Sigmoid colon (tissue), 4 donors: ENCODE results near the gene SUCLG1.

ENCODE experiments used
- EP300 ChIP-seq, 4 donors: sonication (generic); formaldehyde crosslinking; IDR thresholded peaks; one replicate each; pipeline ENCODE4 v1.6.1; 2017; ENCODE audit warnings: antibody characterized with exemption in 4 of 4
- POLR2A ChIP-seq, 2 donors: fragments of 450-650 bp; IDR thresholded peaks; one replicate each; pipeline ENCODE4 v1.6.1; 2016; ENCODE audit warnings: antibody characterized with exemption in 2 of 2, mild to moderate bottlenecking in 2 of 2, moderate library complexity in 2 of 2
- POLR2AphosphoS5 ChIP-seq, 4 donors: sonication (generic); formaldehyde crosslinking; IDR thresholded peaks; one replicate each; pipeline ENCODE4 v1.6.1; 2017; ENCODE audit warnings: antibody characterized with exemption in 4 of 4
- TF ChIP-seq, protein P1 (sequence below), 4 experiments: fragments of 450-650 bp in 3 of 4; fragments of 200-600 bp in 1 of 4; IDR thresholded peaks; one replicate each; pipeline ENCODE4 v1.5.1; 2016 to 2019; ENCODE audit warnings: antibody characterized with exemption in 4 of 4, mild to moderate bottlenecking in 3 of 4, moderate library complexity in 2 of 4

DNA sequence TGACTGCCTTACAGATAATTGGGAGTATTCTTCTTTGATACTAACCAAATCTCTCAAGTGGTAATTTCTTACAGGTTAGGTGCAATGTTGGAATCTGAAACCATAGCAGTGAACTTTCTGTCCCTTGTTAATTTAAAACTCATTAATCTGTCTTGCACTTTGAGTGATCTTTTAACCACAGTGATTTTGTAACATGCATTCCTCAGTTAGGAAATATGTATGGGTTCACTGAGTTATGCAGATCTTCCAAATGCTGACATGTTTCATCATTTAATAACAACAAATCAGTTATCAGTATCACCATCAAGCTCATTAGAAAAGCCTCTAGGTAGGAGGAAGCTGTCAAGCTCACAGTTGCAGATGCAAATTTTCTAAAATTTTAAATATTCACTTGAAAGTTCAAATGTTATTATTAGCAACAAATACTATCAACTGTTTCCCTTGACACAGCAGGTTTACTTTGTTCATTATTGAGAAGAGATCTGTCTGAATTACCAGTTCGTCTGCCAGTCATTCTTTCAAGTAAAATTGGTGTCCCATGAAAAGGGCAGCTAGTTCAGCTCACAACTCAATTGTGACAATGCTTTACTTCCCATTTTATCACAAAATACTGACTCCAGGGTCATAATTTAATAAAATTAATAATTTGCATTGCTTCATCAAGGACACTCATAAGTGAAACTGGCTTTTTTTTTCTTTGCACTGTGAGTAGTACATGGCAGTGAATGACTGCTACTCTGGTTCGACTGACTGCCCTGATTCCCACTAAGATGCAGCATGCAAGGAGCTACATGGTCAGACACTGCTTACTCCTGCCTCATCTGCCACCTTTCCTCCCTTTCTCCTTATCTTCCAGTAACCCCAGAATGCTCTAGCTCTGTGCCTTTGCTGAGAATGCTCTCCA lies 31.6 kb downstream of the SUCLG1 start:
- no peak for TF ChIP-seq POLR2AphosphoS5 (IDR thresholded peaks at IDR 0.05)
- TF ChIP-seq, protein P1, sequence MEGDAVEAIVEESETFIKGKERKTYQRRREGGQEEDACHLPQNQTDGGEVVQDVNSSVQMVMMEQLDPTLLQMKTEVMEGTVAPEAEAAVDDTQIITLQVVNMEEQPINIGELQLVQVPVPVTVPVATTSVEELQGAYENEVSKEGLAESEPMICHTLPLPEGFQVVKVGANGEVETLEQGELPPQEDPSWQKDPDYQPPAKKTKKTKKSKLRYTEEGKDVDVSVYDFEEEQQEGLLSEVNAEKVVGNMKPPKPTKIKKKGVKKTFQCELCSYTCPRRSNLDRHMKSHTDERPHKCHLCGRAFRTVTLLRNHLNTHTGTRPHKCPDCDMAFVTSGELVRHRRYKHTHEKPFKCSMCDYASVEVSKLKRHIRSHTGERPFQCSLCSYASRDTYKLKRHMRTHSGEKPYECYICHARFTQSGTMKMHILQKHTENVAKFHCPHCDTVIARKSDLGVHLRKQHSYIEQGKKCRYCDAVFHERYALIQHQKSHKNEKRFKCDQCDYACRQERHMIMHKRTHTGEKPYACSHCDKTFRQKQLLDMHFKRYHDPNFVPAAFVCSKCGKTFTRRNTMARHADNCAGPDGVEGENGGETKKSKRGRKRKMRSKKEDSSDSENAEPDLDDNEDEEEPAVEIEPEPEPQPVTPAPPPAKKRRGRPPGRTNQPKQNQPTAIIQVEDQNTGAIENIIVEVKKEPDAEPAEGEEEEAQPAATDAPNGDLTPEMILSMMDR (IDR thresholded peaks at IDR 0.05): no peak
- TF ChIP-seq POLR2A (IDR thresholded peaks at IDR 0.05): no peak
- TF ChIP-seq EP300 (IDR thresholded peaks at IDR 0.05): no peak
